ENCODE data around the gene OR52N4. TPM values are rescaled to one million over a fixed set of nuclear protein-coding genes. Genes with fewer than 3 reads are reported as not detected.

OR52N4 gene
- total and polyA plus RNA-seq, 2 experiments from 2014 or later, result not detected

DNA sequence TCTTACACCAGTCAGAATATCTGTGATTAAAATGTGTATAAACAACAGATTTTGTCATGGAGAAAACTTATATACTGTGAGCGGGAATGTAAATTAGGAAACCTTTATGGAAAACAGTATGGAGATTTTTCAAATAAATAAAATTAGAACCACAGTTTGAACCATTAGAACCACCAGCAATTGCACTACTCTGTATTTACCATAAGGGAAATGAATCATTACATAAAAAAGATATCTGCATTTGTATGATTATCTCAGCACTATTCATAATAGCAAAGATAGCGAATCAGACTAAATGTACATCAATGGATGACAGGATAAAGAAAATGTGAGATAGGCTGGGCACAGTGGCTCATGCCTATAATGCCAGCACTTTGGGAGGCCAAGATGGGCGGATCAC is 7.4 kb upstream of the OR52N4 start (continued):
- TF ChIP-seq ZNF462 (CRISPR knock-in tag; IDR thresholded peaks at IDR 0.05) (no peak), POLR2AphosphoS5 (IDR thresholded peaks at IDR 0.05; ENCODE audit: low read depth) (no peak), EZH2 (IDR thresholded peaks at IDR 0.05; ENCODE audit: low read depth, unreplicated experiment) (no peak), STAT1 (IDR thresholded peaks at IDR 0.05; ENCODE audit: unreplicated experiment) (no peak), JUNB (IDR thresholded peaks at IDR 0.05; ENCODE audit: unreplicated experiment) (no peak)
- TF ChIP-seq, protein P1, sequence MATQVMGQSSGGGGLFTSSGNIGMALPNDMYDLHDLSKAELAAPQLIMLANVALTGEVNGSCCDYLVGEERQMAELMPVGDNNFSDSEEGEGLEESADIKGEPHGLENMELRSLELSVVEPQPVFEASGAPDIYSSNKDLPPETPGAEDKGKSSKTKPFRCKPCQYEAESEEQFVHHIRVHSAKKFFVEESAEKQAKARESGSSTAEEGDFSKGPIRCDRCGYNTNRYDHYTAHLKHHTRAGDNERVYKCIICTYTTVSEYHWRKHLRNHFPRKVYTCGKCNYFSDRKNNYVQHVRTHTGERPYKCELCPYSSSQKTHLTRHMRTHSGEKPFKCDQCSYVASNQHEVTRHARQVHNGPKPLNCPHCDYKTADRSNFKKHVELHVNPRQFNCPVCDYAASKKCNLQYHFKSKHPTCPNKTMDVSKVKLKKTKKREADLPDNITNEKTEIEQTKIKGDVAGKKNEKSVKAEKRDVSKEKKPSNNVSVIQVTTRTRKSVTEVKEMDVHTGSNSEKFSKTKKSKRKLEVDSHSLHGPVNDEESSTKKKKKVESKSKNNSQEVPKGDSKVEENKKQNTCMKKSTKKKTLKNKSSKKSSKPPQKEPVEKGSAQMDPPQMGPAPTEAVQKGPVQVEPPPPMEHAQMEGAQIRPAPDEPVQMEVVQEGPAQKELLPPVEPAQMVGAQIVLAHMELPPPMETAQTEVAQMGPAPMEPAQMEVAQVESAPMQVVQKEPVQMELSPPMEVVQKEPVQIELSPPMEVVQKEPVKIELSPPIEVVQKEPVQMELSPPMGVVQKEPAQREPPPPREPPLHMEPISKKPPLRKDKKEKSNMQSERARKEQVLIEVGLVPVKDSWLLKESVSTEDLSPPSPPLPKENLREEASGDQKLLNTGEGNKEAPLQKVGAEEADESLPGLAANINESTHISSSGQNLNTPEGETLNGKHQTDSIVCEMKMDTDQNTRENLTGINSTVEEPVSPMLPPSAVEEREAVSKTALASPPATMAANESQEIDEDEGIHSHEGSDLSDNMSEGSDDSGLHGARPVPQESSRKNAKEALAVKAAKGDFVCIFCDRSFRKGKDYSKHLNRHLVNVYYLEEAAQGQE (IDR thresholded peaks at IDR 0.05; ENCODE audit: unreplicated experiment), result no peak

GRCh38 chr11:5749836-5750235 is 4.2 kb upstream of the OR52N4 start:
- Histone ChIP-seq H3K27ac (ENCODE audit: low read depth) (no peak overlapping the region), H3K4me1 (ENCODE audit: insufficient read depth) (no peaks in the 10 kb centered on the region), H3K4me3 (no peak overlapping the region), H2AFZ (no peak overlapping the region), H4K20me1 (replicated peaks; ENCODE audit: insufficient read depth) (no peaks in the 10 kb centered on the region), H3K27me3 (ENCODE audit: insufficient read depth) (no peaks in the 10 kb centered on the region), H3K36me3 (ENCODE audit: insufficient read depth) (no peaks in the 10 kb centered on the region), H3K9me2 (ENCODE audit: insufficient read depth) (no peaks in the 10 kb centered on the region), H3K79me2 (replicated peaks; ENCODE audit: insufficient read depth) (no peaks in the 10 kb centered on the region), H3K4me2 (no peak overlapping the region), H3F3A (replicated peaks; ENCODE audit: low read depth) (no peaks in the 10 kb centered on the region)
- no peaks in the 10 kb centered on the region for H3K36me3 Mint-ChIP-seq (ENCODE audit: low read depth)
- DNase-seq (ENCODE audit: low spot score) (no peak), ATAC-seq (no peak)
- no peaks in the 10 kb centered on the region for H3K4me1 Mint-ChIP-seq
- H3K27me3 Mint-ChIP-seq (ENCODE audit: insufficient read depth, low read depth, poor library complexity), result no peaks in the 10 kb centered on the region
- H3K4me3 Mint-ChIP-seq, result no peak overlapping the region
- no peaks in the 10 kb centered on the region for H3K9me3 Mint-ChIP-seq
- no peak overlapping the region for H3K27ac Mint-ChIP-seq
- TF ChIP-seq CTCF (conservative IDR thresholded peaks at IDR 0.05; ENCODE audit: low read depth in 2 of 2), result no peak
- no peak for TF ChIP-seq ZNF114 (CRISPR knock-in tag; IDR thresholded peaks at IDR 0.05)
- TF ChIP-seq, protein P1 (IDR thresholded peaks at IDR 0.05; ENCODE audit: unreplicated experiment), result no peak
- no peak for TF ChIP-seq EZH2 (IDR thresholded peaks at IDR 0.05; ENCODE audit: low read depth, unreplicated experiment)
- TF ChIP-seq, protein P2, sequence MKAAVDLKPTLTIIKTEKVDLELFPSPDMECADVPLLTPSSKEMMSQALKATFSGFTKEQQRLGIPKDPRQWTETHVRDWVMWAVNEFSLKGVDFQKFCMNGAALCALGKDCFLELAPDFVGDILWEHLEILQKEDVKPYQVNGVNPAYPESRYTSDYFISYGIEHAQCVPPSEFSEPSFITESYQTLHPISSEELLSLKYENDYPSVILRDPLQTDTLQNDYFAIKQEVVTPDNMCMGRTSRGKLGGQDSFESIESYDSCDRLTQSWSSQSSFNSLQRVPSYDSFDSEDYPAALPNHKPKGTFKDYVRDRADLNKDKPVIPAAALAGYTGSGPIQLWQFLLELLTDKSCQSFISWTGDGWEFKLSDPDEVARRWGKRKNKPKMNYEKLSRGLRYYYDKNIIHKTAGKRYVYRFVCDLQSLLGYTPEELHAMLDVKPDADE (IDR thresholded peaks at IDR 0.05), result no peak

All from GM23338 (cell line).